HG02852 (cell line): Measurements from ENCODE around the gene GRB10.
A peak's percentile ranks its signal among the peaks of the same experiment; 100 is the strongest.

ENCODE experiments used
- ATAC-seq: cut with Tn5 transposase; IDR thresholded peaks from one replicate; pipeline ENCODE4 v1.9.1; 2021; ENCODE audit warnings: mild to moderate bottlenecking, moderate library complexity; ENCODE audit not compliant: unreplicated experiment

GRB10 gene

DNA sequence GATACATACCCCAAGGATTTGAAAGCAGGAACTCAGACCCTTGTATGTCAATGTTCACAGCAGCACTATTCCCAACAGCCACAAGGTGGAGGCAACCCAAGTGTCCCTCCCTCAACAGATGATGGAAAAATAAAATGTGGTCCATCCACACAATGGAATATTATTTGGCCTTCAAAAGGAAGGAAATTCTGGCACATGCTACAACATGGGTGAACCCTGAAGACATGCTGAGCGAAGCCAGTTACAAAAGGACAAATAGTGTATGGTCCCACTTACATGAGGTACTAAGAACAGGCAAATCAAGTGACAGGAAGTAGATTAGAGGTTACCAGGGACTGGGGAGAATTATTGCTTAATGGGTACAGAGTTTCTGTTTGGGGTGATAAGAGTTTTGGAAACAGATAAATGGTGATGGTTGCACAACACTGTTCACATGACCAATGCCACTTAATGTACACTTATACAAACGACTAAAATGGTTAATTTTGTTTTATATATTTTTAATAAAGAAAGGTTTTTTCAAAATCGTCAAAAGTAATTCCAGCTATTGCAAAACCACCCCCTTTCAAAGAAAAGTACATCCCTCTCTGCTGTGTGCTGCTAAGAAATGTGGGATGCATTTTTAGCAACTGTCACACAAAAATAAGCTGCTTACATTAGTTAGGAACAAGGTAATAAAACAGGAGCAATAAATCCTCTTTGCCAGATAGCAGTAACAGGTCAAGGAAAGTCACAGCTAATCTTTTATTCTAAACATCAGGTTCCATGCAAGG lies 85.7 kb downstream of the GRB10 start:
- ATAC-seq, result no peak

DNA sequence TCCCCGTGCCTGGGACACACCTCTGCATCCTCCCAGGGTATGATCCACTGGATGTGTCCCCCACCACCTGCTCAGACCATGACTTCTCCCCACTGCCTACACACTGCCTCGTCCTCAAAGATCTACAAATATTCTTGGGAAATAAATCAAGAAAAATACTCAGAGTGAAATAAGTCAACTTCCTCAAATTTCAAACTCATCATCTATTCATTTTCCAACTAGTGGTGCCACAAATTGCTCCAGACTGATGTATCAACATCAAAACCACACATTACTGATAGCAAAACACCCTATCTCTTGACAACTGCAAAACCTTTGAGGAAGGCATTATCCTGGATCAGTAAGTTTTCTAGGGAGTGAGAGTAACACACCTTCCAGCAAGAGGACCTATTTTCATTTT lies 87.7 kb downstream of the GRB10 start:
- no peak for ATAC-seq

DNA sequence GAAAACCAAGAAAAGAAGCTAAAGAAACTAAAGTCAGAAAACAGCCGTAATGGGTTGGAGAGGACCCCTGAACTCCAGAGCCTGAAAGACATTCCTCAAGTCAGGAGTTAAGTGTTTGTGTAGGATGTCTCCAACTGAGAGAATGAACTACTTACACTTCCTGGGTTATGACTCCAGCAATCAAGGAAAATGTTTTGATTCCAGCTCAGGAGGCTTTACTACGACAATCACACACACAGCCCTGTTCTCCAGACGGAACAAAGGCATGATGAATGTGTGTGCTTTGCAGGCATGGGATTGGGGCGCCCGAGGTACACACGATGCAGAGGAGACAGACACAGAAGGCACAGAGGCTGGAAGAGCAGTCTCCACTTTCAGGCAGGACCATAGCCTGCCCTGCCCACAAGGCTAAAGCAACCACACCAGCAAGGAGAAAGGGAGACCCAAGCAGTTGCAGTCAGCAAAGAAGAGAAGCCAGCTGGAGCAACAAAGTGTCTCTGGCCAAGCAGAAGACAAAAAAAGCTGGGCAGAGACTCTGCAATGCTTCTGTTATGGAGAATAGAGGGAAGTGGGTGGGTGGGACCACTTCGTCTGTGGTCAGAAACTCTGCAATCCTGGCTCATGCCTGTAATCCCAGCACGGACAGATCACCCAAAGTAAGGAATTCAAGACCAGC lies 89.1 kb downstream of the GRB10 start:
- no peak for ATAC-seq

DNA sequence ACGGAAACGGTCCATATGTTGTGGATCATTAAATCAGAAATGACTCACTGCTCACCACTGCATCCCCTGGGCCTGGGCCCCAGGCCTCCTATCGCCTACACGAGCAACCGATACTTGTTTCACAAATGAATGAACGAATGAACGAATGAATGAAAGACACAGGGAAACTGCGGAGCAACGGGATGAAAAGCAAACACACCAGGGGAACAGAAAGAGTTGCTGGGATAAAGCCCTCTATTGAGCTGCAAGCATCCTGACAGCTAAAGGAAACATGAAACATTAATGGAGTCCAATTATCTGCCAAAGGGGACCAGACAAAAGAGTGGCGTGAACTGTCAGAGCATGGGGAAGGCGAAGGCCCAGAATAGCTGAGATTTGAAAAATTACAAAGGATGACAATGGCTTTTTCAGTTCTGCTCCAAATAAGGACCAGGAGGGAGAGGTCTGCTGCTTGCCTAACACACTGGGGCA lies 92.1 kb downstream of the GRB10 start:
- no peak for ATAC-seq

DNA sequence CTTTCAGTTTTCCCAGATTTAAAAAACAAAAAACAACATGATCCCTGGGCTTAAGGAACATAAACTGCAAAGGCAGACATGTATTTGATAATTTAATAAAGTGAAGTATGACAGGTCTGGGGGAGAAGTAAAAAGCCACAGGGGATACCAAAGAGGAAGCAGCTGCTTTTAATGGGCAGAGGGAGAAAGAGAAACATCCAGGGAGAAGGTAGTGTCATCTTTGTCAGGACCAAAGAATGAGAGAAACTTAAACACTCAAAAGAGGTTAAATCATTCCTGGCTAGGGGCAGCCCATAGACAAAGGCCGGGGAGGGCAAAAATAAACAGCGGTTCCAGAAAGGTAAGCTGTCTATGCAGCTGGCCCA lies 94.5 kb downstream of the GRB10 start:
- ATAC-seq, result no peak

DNA sequence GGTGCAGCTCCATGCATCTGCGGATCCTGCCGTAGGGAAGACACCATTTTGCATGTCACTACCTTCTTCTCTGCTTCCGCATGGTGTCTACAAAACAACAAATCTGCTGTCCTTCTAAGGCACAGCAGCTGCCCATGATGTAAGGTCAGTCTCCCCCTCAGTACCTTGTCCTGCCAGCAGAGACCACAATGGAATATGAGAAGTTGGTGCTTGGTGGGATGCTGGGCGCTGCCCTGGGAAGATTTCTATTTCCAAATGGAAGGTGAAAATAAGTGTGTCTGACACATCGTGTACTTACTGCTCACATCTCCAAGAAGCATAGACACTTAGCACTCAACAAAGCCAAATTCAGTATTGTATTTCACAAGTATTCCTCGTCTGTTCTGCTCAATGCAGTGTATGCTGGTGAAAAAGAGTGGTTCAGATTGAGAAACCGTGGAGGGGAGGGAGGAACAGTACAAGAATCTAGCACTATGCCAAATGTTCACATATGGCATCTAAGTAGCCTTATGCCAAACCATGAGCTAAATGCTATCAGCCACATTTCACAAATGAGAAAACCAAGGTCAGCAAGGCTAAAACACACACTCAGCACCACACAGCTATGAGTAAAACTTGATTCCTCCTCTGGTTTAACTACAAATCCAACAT lies 95.0 kb downstream of the GRB10 start:
- no peak for ATAC-seq

DNA sequence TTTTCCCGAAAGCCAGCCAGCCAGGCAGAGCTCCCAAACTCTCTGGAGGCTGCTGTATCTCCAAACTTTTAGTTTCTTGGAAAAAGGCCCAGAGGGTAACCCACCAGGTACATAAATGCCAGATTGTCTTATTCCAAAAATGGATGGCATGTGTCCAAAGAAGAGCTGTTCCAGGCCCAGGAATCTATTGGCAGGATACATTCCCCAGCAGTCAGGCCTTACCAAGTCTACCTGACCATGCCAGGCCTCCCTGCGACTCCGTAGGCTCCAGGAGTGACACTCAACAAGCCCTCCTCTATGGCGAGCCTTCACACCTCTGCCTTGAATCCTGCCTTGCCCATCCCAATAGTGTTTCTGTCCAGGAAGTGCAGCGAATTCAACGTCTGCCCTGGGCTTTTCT lies 95.6 kb downstream of the GRB10 start:
- no peak for ATAC-seq

DNA sequence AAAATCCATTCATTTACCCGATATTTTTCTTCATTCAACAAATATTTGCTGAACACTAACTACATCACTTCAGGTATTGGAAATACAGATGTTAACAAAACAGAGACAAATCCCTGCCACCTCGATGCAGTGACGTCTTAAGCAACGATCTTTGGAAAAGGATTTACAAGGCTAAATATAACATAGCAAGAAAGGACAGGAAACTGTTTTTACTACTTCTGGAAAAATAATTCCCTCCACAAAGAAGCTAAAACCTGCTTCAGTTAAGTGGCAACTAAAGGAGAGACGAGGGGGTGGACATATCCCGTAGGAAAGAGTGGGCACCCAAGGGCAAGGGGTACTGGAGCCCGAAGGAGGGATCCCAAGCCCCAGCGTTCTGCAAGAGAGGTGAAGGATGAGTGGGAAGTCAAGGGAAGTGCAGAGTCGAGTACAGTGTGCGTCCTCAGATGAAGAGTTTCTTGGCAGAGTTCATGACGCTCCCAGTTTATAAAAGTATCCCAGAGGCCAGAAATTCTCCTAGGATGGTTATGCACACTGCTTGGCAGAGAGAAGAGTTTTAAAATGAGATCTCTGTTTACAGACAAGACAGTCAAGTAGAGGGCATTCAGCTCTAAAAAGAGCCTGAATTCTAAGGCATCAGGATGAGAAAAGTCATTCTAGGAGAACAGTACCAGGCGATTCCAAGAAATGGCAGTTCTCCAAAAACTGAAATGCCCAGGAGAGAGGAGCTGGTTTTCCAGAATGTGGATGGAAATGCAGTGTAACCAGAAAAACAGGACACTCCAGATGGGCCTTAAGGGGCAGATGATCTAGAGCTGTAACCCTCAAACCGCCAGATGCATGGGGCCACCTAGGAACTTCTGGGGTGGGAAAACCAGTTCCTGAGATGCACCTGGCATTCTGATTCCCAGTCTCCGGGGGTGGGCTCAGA lies 97.3 kb downstream of the GRB10 start:
- no peak for ATAC-seq

DNA sequence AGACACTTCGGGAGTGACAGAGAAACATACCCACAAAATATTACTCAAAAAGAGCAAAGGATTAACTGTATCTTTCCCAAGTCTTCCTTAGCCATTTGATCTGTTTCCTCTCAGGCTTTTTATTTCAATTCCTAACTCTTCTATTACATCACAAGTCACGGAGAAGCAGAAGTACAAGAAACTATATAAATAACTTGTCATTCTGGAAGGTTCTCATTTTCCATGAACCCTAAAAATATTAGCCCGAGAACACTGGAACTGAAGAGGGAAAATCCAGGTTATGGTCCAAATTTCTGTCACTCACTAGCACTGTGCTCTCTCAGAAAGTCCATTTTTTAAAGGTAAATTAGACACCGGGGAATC lies 98.0 kb downstream of the GRB10 start:
- ATAC-seq, result no peak

DNA sequence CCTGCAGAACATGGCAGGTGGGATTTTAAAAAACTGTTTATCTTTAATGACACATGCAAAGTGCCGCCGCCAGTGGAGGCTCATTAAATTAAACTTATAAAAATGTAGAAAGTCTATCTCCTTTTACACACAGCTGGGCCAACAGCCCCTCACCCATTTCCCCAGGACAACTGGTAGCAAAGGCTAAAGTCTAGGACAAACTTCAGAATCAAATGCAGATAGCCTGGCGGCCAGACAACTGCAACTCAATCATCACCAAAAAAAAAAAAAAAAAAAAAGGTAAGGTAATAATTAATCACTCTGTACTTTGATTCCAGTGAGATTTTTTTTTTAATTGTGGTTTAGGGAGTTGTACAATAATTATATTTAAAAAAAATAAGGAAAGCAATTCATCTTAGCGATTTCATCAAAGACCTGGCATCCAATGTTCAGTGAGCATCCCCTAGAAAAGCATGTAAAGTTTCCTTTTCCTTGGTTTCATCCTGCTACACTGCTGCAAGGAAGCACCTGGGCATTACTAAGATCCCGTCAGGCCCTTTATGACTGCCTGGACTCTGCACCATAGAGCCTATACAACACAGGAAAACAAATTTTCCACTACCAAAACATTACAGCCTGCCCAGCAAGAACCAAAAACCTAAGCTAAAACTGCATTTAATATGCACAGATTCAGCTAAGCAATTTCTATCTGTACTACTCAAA lies 98.5 kb downstream of the GRB10 start:
- ATAC-seq, result no peak

DNA sequence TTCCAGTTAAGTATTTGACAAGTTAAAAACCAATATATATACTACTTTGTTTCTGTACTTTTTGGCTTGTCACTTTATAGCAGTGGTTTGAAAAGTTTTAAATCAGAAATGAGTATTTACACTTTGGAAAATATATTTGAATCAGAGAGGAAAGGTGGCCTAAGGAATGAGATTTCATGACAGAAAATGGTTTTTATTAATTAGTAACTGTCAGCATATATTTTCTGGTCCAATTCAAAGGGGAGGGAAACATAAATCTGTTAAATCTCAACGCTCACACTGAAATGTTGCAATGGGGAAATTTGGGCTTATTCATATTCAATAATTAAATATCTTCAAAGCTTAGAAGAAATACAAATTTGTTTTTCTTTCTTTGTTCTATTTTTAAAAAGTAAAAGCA lies 100.1 kb downstream of the GRB10 start:
- ATAC-seq, result no peak

DNA sequence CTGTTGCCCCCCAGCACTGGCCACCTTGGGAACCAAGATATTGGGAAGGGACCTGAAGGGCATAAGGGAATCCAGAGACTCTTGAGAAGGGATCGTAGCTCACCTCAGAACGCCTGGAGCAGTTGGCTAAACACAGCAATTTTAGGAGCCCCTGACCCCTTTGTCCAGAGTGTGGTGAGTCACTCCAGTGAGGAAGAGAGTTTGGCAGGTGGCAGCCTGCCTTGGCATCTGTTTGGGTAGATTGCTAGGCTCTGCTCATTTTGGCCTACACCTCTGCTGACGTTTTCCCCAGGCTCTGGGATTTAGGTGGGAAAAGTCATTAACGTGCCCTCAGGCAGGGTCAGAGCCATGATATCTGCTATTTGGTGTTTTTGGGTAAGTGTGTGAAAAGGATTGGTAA lies 100.6 kb downstream of the GRB10 start:
- ATAC-seq, result no peak

DNA sequence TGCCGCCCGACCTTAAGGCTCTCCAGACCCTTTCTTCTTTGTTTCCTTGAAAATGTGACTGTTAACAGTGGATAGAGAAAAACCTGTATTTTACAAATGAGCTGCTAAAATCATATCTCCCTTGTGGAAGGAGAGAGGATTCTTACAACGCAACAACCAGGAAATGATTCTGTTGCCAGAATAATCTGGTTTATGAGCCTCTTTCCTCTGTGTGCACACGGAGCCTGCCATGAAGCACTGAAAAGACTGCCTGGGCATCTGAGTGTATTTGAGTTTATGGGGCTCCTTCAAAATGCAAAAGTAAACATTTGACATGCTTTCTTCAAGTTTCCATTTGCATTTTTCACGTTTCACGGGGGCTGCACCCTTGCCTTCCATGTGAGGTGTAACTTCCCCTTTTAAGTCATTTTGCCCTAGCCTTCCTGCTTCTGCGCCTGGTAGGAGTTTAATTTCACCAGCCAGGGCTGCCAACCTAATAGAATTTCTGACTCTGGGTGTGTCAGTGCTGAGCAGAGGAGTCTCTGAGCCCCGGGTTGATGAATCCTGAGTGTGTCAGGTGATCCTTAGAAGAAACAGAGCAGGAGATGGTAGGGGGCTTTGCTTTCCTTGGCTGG lies 101.2 kb downstream of the GRB10 start:
- ATAC-seq, result no peak

DNA sequence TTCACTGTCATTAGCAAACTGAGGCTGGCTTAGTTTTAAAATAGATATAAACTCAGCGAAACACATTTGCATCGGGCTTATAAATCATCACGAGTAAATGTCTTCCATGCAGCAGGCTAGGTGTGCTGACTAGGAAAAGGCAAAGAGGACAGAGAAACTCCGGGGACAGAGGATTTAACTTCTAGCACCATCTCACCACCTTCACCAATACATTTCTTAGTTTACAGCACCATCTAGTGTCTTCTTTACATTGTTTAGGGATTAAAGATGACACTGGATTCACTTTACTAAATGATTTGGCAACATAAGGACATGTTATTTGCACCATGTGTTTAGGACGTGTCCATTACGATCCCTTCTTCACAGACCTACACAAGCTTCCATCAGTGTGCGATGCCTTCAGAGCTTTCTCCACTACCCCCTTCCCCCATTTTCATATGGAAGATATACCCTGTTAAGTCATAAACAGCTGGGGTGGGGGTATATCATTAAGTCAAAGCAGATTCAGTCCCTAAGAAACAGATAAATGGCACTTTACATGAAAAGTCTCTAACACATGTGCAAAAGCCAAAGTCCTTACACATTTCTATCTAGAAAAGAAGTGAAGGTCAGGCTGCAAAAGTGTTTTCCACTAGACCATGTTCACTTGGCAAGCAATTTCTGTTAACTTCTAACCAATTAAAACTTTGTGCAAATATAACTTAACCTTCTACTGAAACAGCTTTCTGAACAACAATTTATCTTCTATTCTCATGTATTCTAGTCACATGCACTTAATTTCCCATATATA lies 103.3 kb downstream of the GRB10 start:
- ATAC-seq, result peak; percentile 56

DNA sequence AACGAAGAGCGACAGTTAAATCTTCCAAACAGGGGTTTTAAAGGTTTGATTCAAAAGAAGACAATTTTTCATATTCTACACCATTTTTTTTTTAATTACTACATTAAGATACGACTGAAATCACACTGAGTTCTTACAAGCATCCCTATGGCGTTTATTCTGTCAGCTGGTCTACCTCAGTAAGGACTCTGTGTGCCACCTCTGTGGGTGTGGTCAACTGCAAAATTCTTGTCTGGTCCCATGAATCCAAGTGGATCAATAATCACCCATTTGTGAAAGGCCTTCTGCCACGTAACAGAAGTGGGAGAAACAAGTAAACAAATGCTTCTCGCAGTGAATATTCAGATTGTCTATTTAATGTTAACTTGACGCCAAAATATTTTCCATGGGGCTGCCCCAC lies 104.1 kb downstream of the GRB10 start:
- ATAC-seq, result no peak

DNA sequence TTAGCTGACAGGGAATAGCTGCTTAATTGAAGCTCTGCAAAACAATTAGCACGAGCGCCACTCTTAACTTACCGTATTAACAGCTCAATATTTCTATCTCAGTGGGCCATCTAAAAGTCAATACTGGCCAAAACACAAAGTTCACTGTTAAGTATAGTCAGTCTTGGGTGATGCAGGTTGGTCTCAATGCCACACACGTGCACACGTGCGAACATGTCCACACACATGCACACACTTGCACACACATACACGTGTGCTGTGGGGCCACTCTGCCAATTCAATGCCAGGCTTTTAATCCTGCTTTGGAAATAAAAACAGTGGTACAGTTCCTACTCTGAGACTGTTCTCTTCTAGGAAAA lies 105.1 kb downstream of the GRB10 start:
- ATAC-seq, result no peak

DNA sequence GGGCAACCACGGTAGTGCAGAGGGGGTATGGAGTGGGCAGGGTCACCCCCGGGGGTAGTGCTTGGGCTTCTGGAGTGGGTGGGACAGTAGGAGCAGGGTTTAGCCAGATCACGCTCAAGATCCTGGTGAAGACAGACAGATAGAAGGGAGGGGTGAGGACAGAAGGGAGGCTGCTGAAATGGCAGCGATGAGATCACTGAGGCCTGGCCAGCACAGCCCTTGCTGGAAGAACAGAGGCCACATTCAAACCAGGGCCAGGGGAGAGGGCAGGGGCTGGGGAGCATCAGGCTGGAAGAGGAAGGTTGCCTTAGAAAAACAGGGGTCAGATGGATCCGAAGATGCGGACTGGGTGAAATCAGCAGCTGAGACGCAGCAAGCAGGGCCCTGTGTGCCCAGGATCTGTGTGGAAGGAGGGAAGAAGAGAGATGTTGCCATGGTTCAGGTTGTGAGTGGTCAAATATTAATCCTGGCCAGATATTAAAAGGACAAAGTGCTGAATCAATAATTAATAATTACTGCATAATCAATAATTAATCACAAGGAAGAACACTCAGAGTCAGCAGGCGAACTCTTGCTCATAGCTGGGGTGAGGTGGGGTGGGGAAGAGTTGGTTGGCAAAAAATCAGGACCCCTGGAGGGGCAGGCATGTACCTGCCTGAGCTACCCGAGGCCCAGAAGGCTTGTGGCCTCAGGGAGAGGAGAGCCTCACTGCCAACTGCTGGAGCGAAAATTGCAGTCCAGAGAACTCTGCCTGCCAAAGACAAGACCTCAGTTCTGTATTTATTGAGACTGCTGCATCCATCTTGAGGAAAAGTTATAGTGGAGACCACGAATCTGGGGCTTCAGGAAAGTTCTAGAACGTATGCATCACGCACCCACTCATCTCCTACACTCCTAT lies 105.7 kb downstream of the GRB10 start:
- ATAC-seq, result no peak

DNA sequence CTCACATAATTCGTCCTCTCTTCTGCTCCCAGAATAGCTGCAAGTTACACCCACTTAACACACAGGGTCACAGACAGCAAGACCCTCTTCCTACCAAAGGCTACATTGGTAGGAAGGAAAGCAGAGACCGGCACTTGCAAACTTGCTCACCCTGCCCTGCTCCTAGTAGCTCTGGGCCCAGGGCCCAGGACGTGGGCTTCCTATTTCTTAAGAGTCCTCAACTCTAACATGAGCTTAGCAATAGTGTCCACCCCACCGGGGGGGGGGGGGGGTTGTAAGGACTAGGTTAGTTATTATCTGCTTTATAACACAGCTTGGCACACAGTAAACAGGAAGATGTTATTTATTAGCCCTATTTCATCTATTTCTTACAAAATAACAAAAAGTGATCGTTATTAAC lies 106.6 kb downstream of the GRB10 start:
- no peak for ATAC-seq
